H1 (cell line): ENCODE results near the gene IPO13. TPM values are rescaled to one million over a fixed set of nuclear protein-coding genes. Genes with fewer than 3 reads are reported as not detected.

Experiments used
- CTCF ChIA-PET: fragments of 300-600 bp; sonication (Branson Sonifier 250); formaldehyde crosslinking; loops from one replicate; lab custom pipeline; 2021; ENCODE audit not compliant: partially characterized antibody; lab: Charles Lee
- POLR2A ChIA-PET: fragments of 300-600 bp; sonication (Branson Sonifier 250); formaldehyde crosslinking; loops from one replicate; lab custom pipeline; 2021; ENCODE audit warnings: inconsistent platforms; ENCODE audit not compliant: partially characterized antibody; lab: Charles Lee
- DNase-seq, 2 experiments: peaks; one replicate each; pipeline versions ENCODE4 v3.0.0 to v3.0.0-alpha.2; 2010 to 2022; ENCODE audit warnings: low spot score in 2 of 2, low read depth in 1 of 2, mixed read lengths in 1 of 2
- FAIRE-seq: peaks from 2 replicates; lab custom pipeline; 2011; peaks lifted over from hg19 to GRCh38; lab: Jason Lieb, UNC
- H2AFZ ChIP-seq: 2 replicates; pipeline ENCODE4 v1.8.1; 2012; ENCODE audit warnings: low read length, inconsistent platforms
- H2AK5ac ChIP-seq: 2 replicates; pipeline ENCODE4 v1.6.1; 2013; ENCODE audit warnings: low read depth, low read length
- H2BK120ac ChIP-seq: replicated peaks from 2 replicates; pipeline ENCODE3; 2013; ENCODE audit warnings: low read depth, low read length, inconsistent platforms
- H2BK12ac ChIP-seq: 2 replicates; pipeline ENCODE4 v1.6.1; 2013; ENCODE audit warnings: low read depth, low read length
- H2BK15ac ChIP-seq: 2 replicates; pipeline ENCODE4 v1.6.1; 2013; ENCODE audit warnings: low read length
- H2BK20ac ChIP-seq: 2 replicates; pipeline ENCODE4 v1.6.1; 2013; ENCODE audit warnings: low read length
- H2BK5ac ChIP-seq: 2 replicates; pipeline ENCODE4 v1.6.1; 2013; ENCODE audit warnings: low read depth, low read length
- H3K14ac ChIP-seq: 2 replicates; pipeline ENCODE4 v1.6.1; 2013; ENCODE audit warnings: inconsistent platforms; ENCODE audit not compliant: insufficient read length
- H3K18ac ChIP-seq: 2 replicates; pipeline ENCODE4 v1.6.1; 2013; ENCODE audit warnings: low read length; ENCODE audit errors: extremely low read depth
- H3K23ac ChIP-seq: 2 replicates; pipeline ENCODE4 v1.6.1; 2013; ENCODE audit warnings: inconsistent platforms; ENCODE audit not compliant: insufficient read length
- H3K23me2 ChIP-seq: 2 replicates; pipeline ENCODE4 v1.6.1; 2013; ENCODE audit warnings: low read depth, low read length
- H3K27ac ChIP-seq: 2 replicates; pipeline ENCODE4 v1.6.1; 2011; ENCODE audit warnings: low read depth, low read length, inconsistent platforms
- H3K27me3 ChIP-seq, 4 experiments: replicated peaks in 1 of 4; 1 replicate in 1 of 4; 2 replicates in 3 of 4; pipeline versions ENCODE4 v1.6.1 to v1.8.1; 2011 to 2013; ENCODE audit warnings: low read length in 3 of 4, mild to moderate bottlenecking in 3 of 4, inconsistent platforms in 2 of 4, mixed read lengths in 2 of 4, moderate library complexity in 1 of 4; ENCODE audit not compliant: control insufficient read depth in 3 of 4, insufficient read depth in 3 of 4; ENCODE audit errors: extremely low read depth in 1 of 4
- H3K36me3 ChIP-seq, 4 experiments: 2 replicates each; pipeline versions ENCODE4 v1.6.1 to v1.8.1; 2011 to 2013; ENCODE audit warnings: mild to moderate bottlenecking in 4 of 4, low read length in 3 of 4, moderate library complexity in 2 of 4, control low read depth in 1 of 4, inconsistent platforms in 1 of 4; ENCODE audit not compliant: insufficient read depth in 4 of 4, control insufficient read depth in 2 of 4
- H3K4ac ChIP-seq: replicated peaks from 2 replicates; pipeline ENCODE3; 2013; ENCODE audit warnings: low read length, low read depth, mixed read lengths, inconsistent platforms; ENCODE audit not compliant: insufficient read length
- H3K4me1 ChIP-seq, 4 experiments: replicated peaks in 1 of 4; 1 replicate in 1 of 4; 2 replicates in 3 of 4; pipeline versions ENCODE4 v1.6.1 to v1.8.1; 2011 to 2013; ENCODE audit warnings: low read length in 3 of 4, inconsistent platforms in 2 of 4, mixed read lengths in 1 of 4; ENCODE audit not compliant: insufficient read depth in 4 of 4, control insufficient read depth in 3 of 4
- H3K4me2 ChIP-seq, 2 experiments: 2 replicates each; pipeline versions ENCODE4 v1.6.1 to v1.8.1; 2011 to 2013; ENCODE audit warnings: low read depth in 2 of 2, low read length in 2 of 2, control low read depth in 1 of 2, inconsistent platforms in 1 of 2, mild to moderate bottlenecking in 1 of 2; ENCODE audit not compliant: insufficient read depth in 1 of 2
- H3K4me3 ChIP-seq, 4 experiments: fragments of 200-600, 300-600 bp in 1 of 4; sonication (generic), shearing (Covaris generic), sonication (Bioruptor Twin) in 1 of 4; 2 replicates each; pipeline versions ENCODE4 v1.5.1 to v1.8.1; 2011 to 2016; ENCODE audit warnings: low read length in 4 of 4, low read depth in 3 of 4, control low read depth in 2 of 4, inconsistent platforms in 2 of 4, mild to moderate bottlenecking in 2 of 4, mixed read lengths in 1 of 4, moderate library complexity in 1 of 4; ENCODE audit not compliant: insufficient read depth in 2 of 4; ENCODE audit errors: extremely low read depth in 1 of 4
- H3K56ac ChIP-seq: replicated peaks from 2 replicates; pipeline ENCODE3; 2013; ENCODE audit warnings: low read depth, mild to moderate bottlenecking, mixed read lengths, low read length, inconsistent platforms; ENCODE audit not compliant: insufficient read length
- H3K79me1 ChIP-seq: 2 replicates; pipeline ENCODE4 v1.6.1; 2013; ENCODE audit warnings: low read depth, low read length, control low read depth
- H3K79me2 ChIP-seq, 2 experiments: 2 replicates each; pipeline versions ENCODE4 v1.6.1 to v1.8.1; 2012 to 2013; ENCODE audit warnings: low read length in 2 of 2, mild to moderate bottlenecking in 2 of 2, inconsistent platforms in 1 of 2; ENCODE audit not compliant: insufficient read depth in 2 of 2, control insufficient read depth in 1 of 2
- H3K9ac ChIP-seq, 4 experiments: replicated peaks in 1 of 4; 1 replicate in 1 of 4; 2 replicates in 3 of 4; pipeline versions ENCODE4 v1.6.1 to v1.8.1; 2011 to 2013; ENCODE audit warnings: low read depth in 3 of 4, low read length in 3 of 4, control low read depth in 2 of 4, mild to moderate bottlenecking in 2 of 4, moderate library complexity in 2 of 4, inconsistent platforms in 1 of 4; ENCODE audit errors: extremely low read depth in 1 of 4
- H3K9me3 ChIP-seq, 2 experiments: 2 replicates each; pipeline versions ENCODE4 v1.6.1 to v1.8.1; 2012 to 2013; ENCODE audit warnings: mild to moderate bottlenecking in 2 of 2, moderate library complexity in 2 of 2, control low read depth in 1 of 2, inconsistent platforms in 1 of 2, low read depth in 1 of 2, low read length in 1 of 2, mixed read lengths in 1 of 2; ENCODE audit not compliant: insufficient read depth in 2 of 2
- H4K20me1 ChIP-seq, 2 experiments: replicated peaks in 1 of 2; 2 replicates each; pipeline versions ENCODE3 to v1.8.1; 2011 to 2013; ENCODE audit warnings: inconsistent platforms in 2 of 2, low read length in 2 of 2, mild to moderate bottlenecking in 1 of 2; ENCODE audit not compliant: insufficient read depth in 2 of 2, control insufficient read depth in 1 of 2
- H4K5ac ChIP-seq: 2 replicates; pipeline ENCODE4 v1.6.1; 2013; ENCODE audit warnings: low read length, low read depth, mixed read lengths, inconsistent platforms; ENCODE audit not compliant: insufficient read length
- H4K8ac ChIP-seq: 2 replicates; pipeline ENCODE4 v1.8.0; 2013; ENCODE audit warnings: mild to moderate bottlenecking, moderate library complexity, low read length, inconsistent platforms; ENCODE audit not compliant: insufficient read depth; ENCODE audit errors: extremely low read depth
- H4K91ac ChIP-seq: replicated peaks from 2 replicates; pipeline ENCODE3; 2013; ENCODE audit warnings: low read length, mixed read lengths, inconsistent platforms; ENCODE audit not compliant: insufficient read length
- ASH2L ChIP-seq: fragments of 200-600, 300-600 bp; sonication (generic); IDR thresholded peaks from one replicate; pipeline ENCODE4 v1.7.1; 2017; ENCODE audit warnings: low read length
- BCL11A ChIP-seq, 2 experiments: IDR thresholded peaks; one replicate each; pipeline ENCODE4 v1.6.1; 2011; ENCODE audit warnings: low read depth in 2 of 2, low read length in 2 of 2, mild to moderate bottlenecking in 2 of 2
- BRCA1 ChIP-seq: IDR thresholded peaks from 2 replicates; pipeline ENCODE4 v1.6.1; 2012; ENCODE audit warnings: low read depth, low read length, improper control_type of control experiment
- CHD2 ChIP-seq: IDR thresholded peaks from 2 replicates; pipeline ENCODE4 v1.6.1; 2012; ENCODE audit warnings: low read length, improper control_type of control experiment
- JUND ChIP-seq: IDR thresholded peaks from 2 replicates; pipeline ENCODE4 v1.6.1; 2011; ENCODE audit warnings: mild to moderate bottlenecking, improper control_type of control experiment, low read length
- MAFK ChIP-seq: IDR thresholded peaks from 2 replicates; pipeline ENCODE4 v1.6.1; 2012; ENCODE audit warnings: low read depth, mild to moderate bottlenecking, improper control_type of control experiment, low read length
- NRF1 ChIP-seq: IDR thresholded peaks from 2 replicates; pipeline ENCODE4 v1.6.1; 2011; ENCODE audit warnings: mild to moderate bottlenecking, low read depth, low read length, improper control_type of control experiment
- PHF8 ChIP-seq: fragments of 200-600 bp; sonication (generic); conservative IDR thresholded peaks from 2 replicates; pipeline ENCODE4 v1.7.1; 2012; ENCODE audit warnings: low read depth, mild to moderate bottlenecking, inconsistent platforms, low read length, moderate library complexity
- POLR2A ChIP-seq, 2 experiments: IDR thresholded peaks; 1 replicate in 1 of 2; 2 replicates in 1 of 2; pipeline ENCODE4 v1.6.1; 2011; ENCODE audit warnings: low read depth in 2 of 2, low read length in 2 of 2, mild to moderate bottlenecking in 2 of 2; ENCODE audit errors: control extremely low read depth in 1 of 2
- RNF2 ChIP-seq: fragments of 200-900, 300-1000 bp; sonication (generic); IDR thresholded peaks from 2 replicates; pipeline ENCODE4 v1.7.1; 2016; ENCODE audit warnings: borderline replicate concordance, low read depth, mild to moderate bottlenecking, antibody characterized with exemption, low read length; ENCODE audit not compliant: poor library complexity, severe bottlenecking; ENCODE audit errors: missing control alignments
- SIN3A ChIP-seq, 2 experiments: IDR thresholded peaks in 1 of 2; conservative IDR thresholded peaks in 1 of 2; 2 replicates each; pipeline ENCODE4 v1.6.1; 2011 to 2012; ENCODE audit warnings: low read length in 2 of 2, improper control_type of control experiment in 1 of 2, low read depth in 1 of 2, mild to moderate bottlenecking in 1 of 2
- TAF7 ChIP-seq: optimal IDR thresholded peaks from 2 replicates; pipeline ENCODE3; 2011; ENCODE audit warnings: low read depth, mild to moderate bottlenecking, inconsistent platforms, low read length, moderate library complexity, borderline replicate concordance
- TBP ChIP-seq: IDR thresholded peaks from 2 replicates; pipeline ENCODE4 v1.6.1; 2011; ENCODE audit warnings: low read depth, low read length, improper control_type of control experiment
- WGBS, 2 experiments: shearing (Covaris generic) in 1 of 2; methylation state at CpG; one replicate each; pipeline versions ENCODE4 v1.1.6 to v1.1.7; 2013 to 2015; ENCODE audit warnings: low lambda C conversion rate in 2 of 2, mixed read lengths in 2 of 2, inconsistent platforms in 1 of 2, low coverage in 1 of 2, missing lambda C conversion rate in 1 of 2; ENCODE audit not compliant: insufficient replicate concordance in 2 of 2, insufficient coverage in 1 of 2, insufficient read length in 1 of 2; ENCODE audit errors: extremely low coverage in 1 of 2, missing lambda C conversion rate in 1 of 2; 5-methylcytosine and 5-hydroxymethylcytosine counted together
- polyA plus RNA-seq, 7 experiments: library from polyadenylated mRNA; depleted of rRNA in 3 of 7; stranded (reverse) in 5 of 7; unstranded in 2 of 7; fragments of >200 nt in 5 of 7; fragments of 200-250 nt in 2 of 7; gene quantifications; 1 replicate in 5 of 7; 2 replicates in 1 of 7; 4 replicates in 1 of 7; pipeline versions ENCODE4 v1.2.1 to v1.2.3, GENCODE V29; 2011 to 2013; ENCODE audit warnings: missing spikeins in 2 of 7, mixed read lengths in 2 of 7
- total RNA-seq: library from RNA; stranded (reverse); fragmentation: NEBNext Ultra II Directional; extraction: Animal tissue kit (Norgen Biotek cat#: 25700); gene quantifications from 2 replicates; pipeline ENCODE4 v1.2.1, GENCODE V29; 2021

IPO13 gene
- total and polyA plus RNA-seq, 2 of the 8 experiments (the other 6 are each of a cell fraction or from before 2014, with no cell fraction given): 23.0 to 27.0 TPM

DNA sequence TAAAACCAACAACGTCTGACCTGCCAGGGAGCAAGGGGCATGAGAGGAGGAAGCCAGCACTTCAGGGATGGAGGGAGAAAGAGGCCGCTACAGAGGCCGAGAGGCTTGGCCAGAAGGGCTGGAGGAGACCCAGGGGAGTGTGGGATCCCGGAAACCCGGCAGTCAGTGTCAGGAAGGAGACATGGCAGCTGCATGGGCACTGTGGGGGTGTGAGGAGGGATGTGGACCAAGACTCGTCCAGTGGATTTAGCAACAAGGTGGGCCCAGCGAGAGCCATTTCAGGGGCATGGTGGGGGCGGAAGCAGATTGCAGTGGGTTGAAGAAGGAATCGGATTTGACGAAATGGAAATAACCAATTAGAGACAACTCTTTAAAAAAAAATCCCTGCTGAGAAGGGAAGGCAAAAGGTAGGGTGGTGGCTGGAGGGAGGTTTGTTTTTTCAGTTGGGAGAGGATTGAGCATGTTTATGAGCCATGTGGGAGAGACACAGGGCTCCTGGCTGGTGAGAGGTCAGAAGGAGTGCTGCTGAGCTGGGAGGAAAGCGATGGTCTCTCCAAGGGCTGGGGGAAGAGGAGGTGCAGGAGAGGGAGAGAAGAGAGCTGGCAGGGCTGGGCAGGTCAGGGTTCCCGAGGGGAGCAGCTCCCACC is 36.6 kb downstream of the IPO13 start:
- no peak overlapping the region for H3K14ac ChIP-seq
- CTCF ChIA-PET: interaction anchor here (0.9 to 2.1 kb wide), 3 partner anchors 49 to 64 kb away, joined by 3 to 6 read pairs (median 5); no protein-coding TSS in a partner anchor
- peaks cover 17% of the 10 kb centered on the region for H3K79me1 ChIP-seq
- H2BK12ac ChIP-seq: no peak overlapping the region
- no peak overlapping the region for H3K23ac ChIP-seq
- POLR2A ChIA-PET: interaction anchor here (0.8 to 13.6 kb wide), 4 partner anchors 11 to 41 kb away, joined by 3 to 189 read pairs (median 4); partner anchors contain the start of genes ATP6V0B, B4GALT2 and DPH2
- no peak overlapping the region; the same call in 1 of the 2 replicates for H2BK5ac ChIP-seq
- H2BK120ac ChIP-seq: no peak overlapping the region
- no peak overlapping the region for H4K8ac ChIP-seq
- H3K4ac ChIP-seq: no peak overlapping the region
- FAIRE-seq (no peak), DNase-seq (no peak)
- H3K18ac ChIP-seq: no peak overlapping the region
- H3K36me3 ChIP-seq: peaks cover 0 to 19% (median 9%) of the 10 kb centered on the region in 4 experiments; a peak in 4 of 8 replicates
- H2BK20ac ChIP-seq: no peak overlapping the region
- H3K27ac ChIP-seq: no peak overlapping the region
- no peaks in the 10 kb centered on the region for H3K27me3 ChIP-seq
- H2AK5ac ChIP-seq: no peak overlapping the region
- H3K4me1 ChIP-seq: peaks cover under 1 to 12% (median 10%) of the 10 kb centered on the region in 4 experiments
- peaks cover 0 to 11% of the 10 kb centered on the region in 2 experiments; a peak in 2 of 4 replicates for H3K79me2 ChIP-seq
- no peak overlapping the region for H4K91ac ChIP-seq
- H2AFZ ChIP-seq: no peak overlapping the region
- no peak overlapping the region for H4K5ac ChIP-seq
- peaks cover 15% of the 10 kb centered on the region for H3K23me2 ChIP-seq
- H3K56ac ChIP-seq: no peak overlapping the region
- H4K20me1 ChIP-seq: peaks cover 0 to 20% of the 10 kb centered on the region in 2 experiments
- no peak overlapping the region for H3K9ac ChIP-seq
- no peaks in the 10 kb centered on the region for H3K9me3 ChIP-seq
- WGBS, 2 experiments: 91% methylated on average over 10 of the region's 12 CpGs; no CpG with 5 or more reads in 1 of the 2 experiments
- no peak overlapping the region for H3K4me2 ChIP-seq
- no peak overlapping the region for H2BK15ac ChIP-seq
- H3K4me3 ChIP-seq: no peak overlapping the region
- no peak for TF ChIP-seq POLR2A (IDR thresholded peaks at IDR 0.05; ENCODE audit: control extremely low read depth in 1 of 2, low read depth in 2 of 2, low read length in 2 of 2)
- TF ChIP-seq BCL11A (IDR thresholded peaks at IDR 0.05; ENCODE audit: low read depth in 2 of 2, low read length in 2 of 2): no peak
- no peak for TF ChIP-seq BRCA1
- TF ChIP-seq MAFK: no peak
- no peak for TF ChIP-seq ASH2L
- TF ChIP-seq PHF8: no peak
- TF ChIP-seq TBP: no peak
- no peak for TF ChIP-seq RNF2
- TF ChIP-seq CHD2: no peak
- TF ChIP-seq SIN3A (conservative IDR thresholded peaks at IDR 0.05 in 1 of 2, IDR thresholded peaks at IDR 0.05 in 1 of 2; ENCODE audit: low read depth in 1 of 2, low read length in 2 of 2): no peak
- TF ChIP-seq JUND: no peak
- no peak for TF ChIP-seq NRF1
- TF ChIP-seq TAF7: no peak
